NCI-H2029 treated with DMSO at 0.1 percent for 48 hours (cell line): ENCODE data around the gene IRX5.

Experiments used
- DNase-seq: peaks from one replicate; lab custom pipeline; 2025; lab: John Stamatoyannopoulos, UW

IRX5 gene

GRCh38 chr16:54952195-54952594 is 21.5 kb downstream of the IRX5 start:
- no peak for DNase-seq

GRCh38 chr16:54953461-54953860 is 22.8 kb downstream of the IRX5 start:
- DNase-seq, result no peak

- no peak for DNase-seq
Observed at GRCh38 chr16:54954220-54954619, 23.6 kb downstream of the IRX5 start.

GRCh38 chr16:54955757-54956156 is 25.1 kb downstream of the IRX5 start:
- DNase-seq, result no peak

- peak; percentile 1 for DNase-seq
Observed at GRCh38 chr16:54957403-54958166, 26.9 kb downstream of the IRX5 start.

GRCh38 chr16:54962045-54962444 is 31.4 kb downstream of the IRX5 start:
- no peak for DNase-seq

GRCh38 chr16:54964239-54964638 is 33.6 kb downstream of the IRX5 start:
- no peak for DNase-seq

- DNase-seq, result no peak
Observed at GRCh38 chr16:54965464-54965863, 34.8 kb downstream of the IRX5 start.

GRCh38 chr16:54968011-54968410 is 37.3 kb downstream of the IRX5 start:
- DNase-seq, result no peak

- no peak for DNase-seq
Observed at GRCh38 chr16:54968784-54969183, 38.1 kb downstream of the IRX5 start.

GRCh38 chr16:54970016-54970415 is 39.4 kb downstream of the IRX5 start:
- DNase-seq, result no peak

- no peak for DNase-seq
Observed at GRCh38 chr16:54974367-54974766, 43.7 kb downstream of the IRX5 start.

GRCh38 chr16:54976651-54977200 is 46.1 kb downstream of the IRX5 start:
- DNase-seq, result no peak

GRCh38 chr16:54977211-54977610 is 46.5 kb downstream of the IRX5 start:
- no peak for DNase-seq

- no peak for DNase-seq
Observed at GRCh38 chr16:54980821-54981220, 50.2 kb downstream of the IRX5 start.
